Tibial artery (tissue), 4 donors: ENCODE measurements around the gene FGGY.

Experiments
- DNase-seq, 2 donors: peaks; one replicate each; pipeline ENCODE4 v3.0.0-alpha.2; 2019
- H3K27ac ChIP-seq, 2 donors: fragments of 200-600 bp; sonication (generic) in 1 of 2; 1 replicate in 1 of 2; 2 replicates in 1 of 2; pipeline ENCODE4 v1.5.1; 2018 to 2019; ENCODE audit warnings: mild to moderate bottlenecking in 1 of 2
- H3K27me3 ChIP-seq, 2 donors: fragments of 200-600 bp; sonication (generic) in 1 of 2; one replicate each; pipeline versions ENCODE4 v1.5.1 to v1.6.0; 2016 to 2019
- H3K36me3 ChIP-seq, 3 donors: fragments of 200-600 bp; sonication (generic) in 2 of 3; one replicate each; pipeline ENCODE4 v1.5.1; 2016 to 2019; ENCODE audit warnings: mild to moderate bottlenecking in 2 of 3
- H3K4me1 ChIP-seq, 4 donors: fragments of 200-600 bp; sonication (generic) in 2 of 4; 1 replicate in 3 of 4; 2 replicates in 1 of 4; pipeline ENCODE4 v1.5.1; 2016 to 2019
- H3K4me3 ChIP-seq, 2 donors: fragments of 200-600 bp; sonication (generic) in 1 of 2; 1 replicate in 1 of 2; 2 replicates in 1 of 2; pipeline ENCODE4 v1.5.1; 2018 to 2019; ENCODE audit warnings: mild to moderate bottlenecking in 2 of 2
- H3K9me3 ChIP-seq, 3 donors: fragments of 200-600 bp; sonication (generic) in 1 of 3; one replicate each; pipeline ENCODE4 v1.5.1; 2016 to 2019
- intact Hi-C: fragments of 100-400 bp; cut with DNase I; formaldehyde crosslinking; loops from one replicate; pipeline ENCODE4 v1.15.0; 2023; ENCODE audit warnings: low total_unique reads
- TF ChIP-seq, protein P1 (sequence below), 2 experiments: fragments of 200-600 bp in 1 of 2; fragments of 450-650 bp in 1 of 2; IDR thresholded peaks; one replicate each; pipeline ENCODE4 v1.5.1; 2017 to 2019; ENCODE audit warnings: antibody characterized with exemption in 2 of 2, mild to moderate bottlenecking in 1 of 2, moderate library complexity in 1 of 2

FGGY gene

DNA sequence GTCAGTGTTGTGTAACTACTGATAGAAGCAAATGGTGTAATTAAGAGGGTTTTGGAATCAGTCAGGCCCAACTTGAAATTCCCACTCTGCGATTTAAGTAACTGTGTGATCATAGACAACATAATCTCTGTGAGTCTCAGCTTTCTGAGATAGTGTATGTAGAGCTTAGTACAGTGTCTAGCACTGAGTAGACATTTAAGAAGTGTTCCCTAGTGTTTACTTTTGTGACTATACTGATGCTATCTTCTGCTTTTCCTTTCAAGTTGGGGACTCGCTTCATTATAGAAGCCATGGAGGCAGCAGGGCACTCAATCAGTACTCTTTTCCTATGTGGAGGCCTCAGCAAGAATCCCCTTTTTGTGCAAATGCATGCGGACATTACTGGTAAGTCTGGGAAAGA lies 370.1 kb downstream of the FGGY start:
- peaks cover 0 to 8% (median 3%) of the 10 kb centered on the region in 4 donors for H3K4me1 ChIP-seq
- intact Hi-C loops, result no loop called here
- TF ChIP-seq, protein P1, sequence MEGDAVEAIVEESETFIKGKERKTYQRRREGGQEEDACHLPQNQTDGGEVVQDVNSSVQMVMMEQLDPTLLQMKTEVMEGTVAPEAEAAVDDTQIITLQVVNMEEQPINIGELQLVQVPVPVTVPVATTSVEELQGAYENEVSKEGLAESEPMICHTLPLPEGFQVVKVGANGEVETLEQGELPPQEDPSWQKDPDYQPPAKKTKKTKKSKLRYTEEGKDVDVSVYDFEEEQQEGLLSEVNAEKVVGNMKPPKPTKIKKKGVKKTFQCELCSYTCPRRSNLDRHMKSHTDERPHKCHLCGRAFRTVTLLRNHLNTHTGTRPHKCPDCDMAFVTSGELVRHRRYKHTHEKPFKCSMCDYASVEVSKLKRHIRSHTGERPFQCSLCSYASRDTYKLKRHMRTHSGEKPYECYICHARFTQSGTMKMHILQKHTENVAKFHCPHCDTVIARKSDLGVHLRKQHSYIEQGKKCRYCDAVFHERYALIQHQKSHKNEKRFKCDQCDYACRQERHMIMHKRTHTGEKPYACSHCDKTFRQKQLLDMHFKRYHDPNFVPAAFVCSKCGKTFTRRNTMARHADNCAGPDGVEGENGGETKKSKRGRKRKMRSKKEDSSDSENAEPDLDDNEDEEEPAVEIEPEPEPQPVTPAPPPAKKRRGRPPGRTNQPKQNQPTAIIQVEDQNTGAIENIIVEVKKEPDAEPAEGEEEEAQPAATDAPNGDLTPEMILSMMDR (IDR thresholded peaks at IDR 0.05), result no peak
- DNase-seq, result no peak
- H3K36me3 ChIP-seq, result no peaks in the 10 kb centered on the region
- no peaks in the 10 kb centered on the region for H3K27me3 ChIP-seq
- H3K4me3 ChIP-seq, result no peak overlapping the region
- H3K27ac ChIP-seq, result no peak overlapping the region
- H3K9me3 ChIP-seq, result no peaks in the 10 kb centered on the region

- Histone ChIP-seq H3K9me3 (no peaks in the 10 kb centered on the region), H3K36me3 (no peaks in the 10 kb centered on the region), H3K27ac (peak overlapping the region; percentile 12 to 44), H3K4me3 (no peak overlapping the region), H3K4me1 (peaks cover 0 to 21% (median 10%) of the 10 kb centered on the region in 4 donors), H3K27me3 (no peaks in the 10 kb centered on the region)
- TF ChIP-seq, protein P1 (IDR thresholded peaks at IDR 0.05), result no peak
- peak; percentile 73 to 75 for DNase-seq
- intact Hi-C loops, result no loop called here
Measured at GRCh38 chr1:59669752-59670312, 372.9 kb downstream of the FGGY start.

DNA sequence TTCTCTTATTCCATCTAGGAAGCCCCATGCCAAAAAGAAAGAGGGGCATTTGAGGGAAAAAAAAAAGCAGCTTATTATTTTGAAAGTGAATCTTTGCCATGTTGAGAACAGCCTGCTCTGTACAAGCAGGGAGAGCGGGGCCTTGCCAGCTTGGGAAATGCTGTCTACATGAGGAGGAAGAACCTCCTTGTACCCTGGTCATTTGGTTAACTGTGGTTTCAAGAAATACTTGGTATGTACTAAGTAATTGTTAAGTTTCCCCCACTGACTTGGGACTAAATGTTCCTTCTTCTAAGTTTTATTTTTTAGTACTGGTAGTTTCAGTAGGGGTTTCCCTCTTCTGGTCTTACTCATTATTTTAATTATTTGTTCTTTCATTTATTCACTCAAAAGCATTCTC lies 373.8 kb downstream of the FGGY start:
- H3K4me1 ChIP-seq, result peaks cover 0 to 26% (median 11%) of the 10 kb centered on the region in 4 donors
- H3K36me3 ChIP-seq, result no peaks in the 10 kb centered on the region
- no peak overlapping the region for H3K4me3 ChIP-seq
- H3K27ac ChIP-seq, result peak overlapping the region; percentile 12 to 44
- TF ChIP-seq, protein P1 (IDR thresholded peaks at IDR 0.05), result no peak
- H3K9me3 ChIP-seq, result no peaks in the 10 kb centered on the region
- no peaks in the 10 kb centered on the region for H3K27me3 ChIP-seq
- intact Hi-C loops, result no loop called here
- peak in 1 of 2 donors; percentile 59 for DNase-seq

- TF ChIP-seq, protein P1 (IDR thresholded peaks at IDR 0.05), result no peak
- Histone ChIP-seq H3K27me3 (no peaks in the 10 kb centered on the region), H3K4me3 (no peak overlapping the region), H3K27ac (peak overlapping the region; percentile 12 to 44), H3K4me1 (peaks cover 0 to 26% (median 11%) of the 10 kb centered on the region in 4 donors), H3K9me3 (no peaks in the 10 kb centered on the region), H3K36me3 (no peaks in the 10 kb centered on the region)
- intact Hi-C loops, result no loop called here
- no peak for DNase-seq
Measured at GRCh38 chr1:59671066-59671952, 374.4 kb downstream of the FGGY start.

DNA sequence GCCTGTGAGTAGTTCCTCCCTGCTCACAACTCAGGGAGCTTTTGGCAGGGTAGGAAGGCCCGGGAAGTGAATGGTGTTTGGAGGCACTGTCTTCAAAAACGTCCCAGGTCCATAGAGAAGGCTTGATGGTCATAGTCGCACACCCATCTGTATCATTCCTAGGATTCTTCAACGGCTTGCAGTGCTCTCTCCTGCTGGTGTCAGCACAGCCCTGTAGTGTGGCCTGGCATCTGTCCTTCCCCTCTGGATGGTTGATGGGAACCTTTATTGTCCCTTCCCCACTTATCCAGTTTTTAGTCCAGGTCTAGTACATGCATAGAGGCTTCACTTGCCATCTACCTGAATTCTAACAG lies 375.0 kb downstream of the FGGY start:
- Histone ChIP-seq H3K4me1 (peaks cover 0 to 26% (median 11%) of the 10 kb centered on the region in 4 donors), H3K27me3 (no peaks in the 10 kb centered on the region), H3K9me3 (no peaks in the 10 kb centered on the region), H3K4me3 (no peak overlapping the region), H3K36me3 (no peaks in the 10 kb centered on the region), H3K27ac (peak overlapping the region in 1 of 2 donors; percentile 44)
- TF ChIP-seq, protein P1 (IDR thresholded peaks at IDR 0.05), result no peak
- intact Hi-C loops, result no loop called here
- DNase-seq, result no peak
